GM18499 (cell line): ENCODE data around the gene CYTIP.
"Not testable (repeated sequence)": the region's sequence is repeated elsewhere in the genome, so short reads cannot be mapped to it uniquely, and the experiment has no call there.

Experiments used
- ATAC-seq: cut with Tn5 transposase; IDR thresholded peaks from one replicate; pipeline ENCODE4 v1.9.1; 2021; ENCODE audit warnings: moderate number of reproducible peaks; ENCODE audit not compliant: insufficient read depth, unreplicated experiment

CYTIP gene

GRCh38 chr2:157386747-157387146, 57.1 kb downstream of the CYTIP start:
- no peak for ATAC-seq

- no peak for ATAC-seq
Measured at GRCh38 chr2:157386247-157386646, 57.6 kb downstream of the CYTIP start.

- ATAC-seq = no peak
Measured at GRCh38 chr2:157377861-157378260, 66.0 kb downstream of the CYTIP start.

- no peak for ATAC-seq
Measured at GRCh38 chr2:157376041-157376440, 67.8 kb downstream of the CYTIP start.

DNA sequence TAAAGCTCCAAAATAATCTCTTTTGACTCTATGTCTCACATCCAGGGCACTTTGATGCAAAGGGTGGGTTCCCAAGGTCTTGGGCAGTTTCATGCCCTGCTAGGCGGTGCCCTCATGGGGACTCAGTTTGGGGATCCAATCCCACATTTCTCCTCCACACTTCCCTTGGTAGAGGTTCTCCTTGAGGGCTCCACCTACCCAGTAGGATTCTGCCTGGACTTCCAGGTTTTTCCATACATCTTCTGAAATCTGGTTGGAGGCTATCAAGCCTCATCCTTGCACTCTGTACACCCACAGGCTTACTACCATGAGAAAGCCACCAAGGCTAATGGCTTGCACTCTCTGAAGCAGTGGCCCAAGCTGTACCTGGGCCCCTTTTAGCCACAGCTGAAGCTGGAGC, 68.5 kb downstream of the CYTIP start:
- no peak for ATAC-seq

DNA sequence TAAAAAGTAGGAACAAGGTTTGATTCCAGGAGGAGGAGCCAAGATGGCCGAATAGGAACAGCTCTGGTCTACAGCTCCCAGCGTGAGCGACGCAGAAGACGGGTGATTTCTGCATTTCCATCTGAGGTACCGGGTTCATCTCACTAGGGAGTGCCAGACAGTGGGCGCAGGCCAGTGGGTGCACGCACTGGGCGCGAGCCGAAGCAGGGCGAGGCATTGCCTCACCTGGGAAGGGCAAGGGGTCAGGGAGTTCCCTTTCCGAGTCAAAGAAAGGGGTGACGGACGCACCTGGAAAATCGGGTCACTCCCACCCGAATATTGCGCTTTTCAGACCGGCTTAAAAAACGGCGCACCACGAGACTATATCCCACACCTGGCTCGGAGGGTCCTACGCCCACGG, 75.4 kb downstream of the CYTIP start:
- not testable (repeated sequence) for ATAC-seq

DNA sequence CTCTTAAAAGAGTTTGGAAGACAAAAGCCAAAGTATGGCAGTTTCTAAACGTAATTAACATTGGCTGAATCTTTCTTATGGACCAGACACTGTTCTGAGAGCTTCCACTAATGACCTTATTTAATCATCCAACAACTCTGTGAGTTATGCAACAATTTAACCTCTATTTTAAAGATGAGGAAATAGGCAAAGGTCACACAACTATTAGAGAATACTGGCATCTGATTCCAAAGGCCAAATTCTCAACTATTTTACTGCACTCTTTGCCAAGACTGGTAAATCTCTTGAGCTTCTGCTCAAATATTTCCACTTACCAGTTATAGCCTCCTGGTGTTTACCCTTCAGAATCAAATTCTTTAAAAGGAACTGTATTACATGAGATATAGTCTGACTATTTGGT, 76.2 kb downstream of the CYTIP start:
- ATAC-seq = no peak
